Activated CD4-positive, alpha-beta T cell treated with anti-CD3 and anti-CD28 coated beads, Interleukin-2, amount 10 ng/mL, durations not matched to agents 24 days and 14 days (primary cell): ENCODE measurements around the gene GNAT1. TPM values are rescaled to one million over a fixed set of nuclear protein-coding genes. Genes with fewer than 3 reads are reported as not detected.
"Not testable (repeated sequence)": the region's sequence is repeated elsewhere in the genome, so short reads cannot be mapped to it uniquely, and the experiment has no call there.

Experiments used
- DNase-seq: peaks from one replicate; pipeline ENCODE4 v3.0.0; 2022
- H3K27ac Mint-ChIP-seq: one replicate; pipeline ENCODE4 v1.8.0; 2022; ENCODE audit warnings: mild to moderate bottlenecking, mixed read lengths
- H3K27me3 Mint-ChIP-seq: one replicate; pipeline ENCODE4 v1.8.0; 2022; ENCODE audit warnings: mixed read lengths
- H3K36me3 Mint-ChIP-seq: one replicate; pipeline ENCODE4 v1.8.0; 2022; ENCODE audit warnings: low read depth, mild to moderate bottlenecking, mixed read lengths
- H3K4me1 Mint-ChIP-seq: one replicate; pipeline ENCODE4 v1.8.0; 2021; ENCODE audit warnings: mixed read lengths
- H3K4me3 Mint-ChIP-seq: one replicate; pipeline ENCODE4 v1.8.0; 2022; ENCODE audit warnings: mild to moderate bottlenecking, moderate library complexity, mixed read lengths
- H3K9me3 Mint-ChIP-seq: one replicate; pipeline ENCODE4 v1.8.0; 2021; ENCODE audit warnings: mixed read lengths
- intact Hi-C: fragments of 100-400 bp; cut with micrococcal nuclease; formaldehyde crosslinking; loops from one replicate; pipeline ENCODE4 v1.15.1; 2023
- total RNA-seq: library from RNA; stranded (reverse); gene quantifications from 2 replicates; pipeline ENCODE4 v1.2.3, GENCODE V29; 2022

GNAT1 gene
- total RNA-seq, 1 donor from 2014 or later, result not detected

DNA sequence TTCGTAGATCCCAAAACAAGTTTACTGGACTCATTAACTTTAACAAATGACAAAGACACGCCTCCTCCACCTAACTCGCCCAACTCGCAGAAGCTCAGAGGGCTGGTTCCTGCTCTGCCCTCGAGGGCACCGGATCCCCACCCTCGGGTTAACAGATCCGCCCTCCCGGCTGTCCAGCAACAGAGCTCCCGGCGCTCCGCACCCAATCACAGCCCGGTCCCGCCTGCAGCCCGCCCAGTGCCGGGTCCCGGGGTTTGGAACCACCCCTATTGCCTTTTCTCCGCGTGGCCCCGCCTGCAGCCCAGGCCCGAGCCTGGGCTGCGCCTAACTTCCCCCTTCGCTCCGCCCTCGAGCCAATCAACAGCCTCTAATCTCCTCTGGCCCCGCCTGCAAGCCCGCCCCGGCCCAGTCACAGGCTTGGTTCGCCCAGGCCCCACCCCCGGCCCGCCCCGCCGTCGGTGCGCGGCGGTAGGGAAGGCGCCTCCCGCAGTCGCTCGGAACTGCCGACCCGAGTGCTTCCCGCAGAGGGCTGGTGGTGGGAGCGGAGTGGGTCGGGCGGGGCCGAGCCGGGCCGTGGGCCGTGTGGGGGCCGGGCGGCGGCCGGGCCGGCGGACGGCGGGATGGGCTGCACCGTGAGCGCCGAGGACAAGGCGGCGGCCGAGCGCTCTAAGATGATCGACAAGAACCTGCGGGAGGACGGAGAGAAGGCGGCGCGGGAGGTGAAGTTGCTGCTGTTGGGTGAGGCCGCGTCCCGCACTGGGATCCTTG lies 44.5 kb downstream of the GNAT1 start, which contains the start of gene GNAI2:
TSS of gene GNAI2 (plus strand) at position 489 of the 768 bp plus-strand sequence. CDS start at position 621, 132 bp downstream.
- no peaks in the 10 kb centered on the region for H3K9me3 Mint-ChIP-seq
- H3K36me3 Mint-ChIP-seq, result peaks cover 21% of the 10 kb centered on the region
- peak within 1 kb of the TSS; percentile 99 for H3K4me3 Mint-ChIP-seq
- H3K4me1 Mint-ChIP-seq, result peaks cover 31% of the 10 kb centered on the region
- intact Hi-C loops, result loop anchor here (1.0 to 5.0 kb wide), 7 partner anchors 9 to 1519 kb away; partner anchors contain the start of genes C3orf18, CISH, HEMK1 and IP6K1
- H3K27ac Mint-ChIP-seq, result peak within 1 kb of the TSS; percentile 94
- DNase-seq, result peak; percentile 100
- no peaks in the 10 kb centered on the region for H3K27me3 Mint-ChIP-seq

DNA sequence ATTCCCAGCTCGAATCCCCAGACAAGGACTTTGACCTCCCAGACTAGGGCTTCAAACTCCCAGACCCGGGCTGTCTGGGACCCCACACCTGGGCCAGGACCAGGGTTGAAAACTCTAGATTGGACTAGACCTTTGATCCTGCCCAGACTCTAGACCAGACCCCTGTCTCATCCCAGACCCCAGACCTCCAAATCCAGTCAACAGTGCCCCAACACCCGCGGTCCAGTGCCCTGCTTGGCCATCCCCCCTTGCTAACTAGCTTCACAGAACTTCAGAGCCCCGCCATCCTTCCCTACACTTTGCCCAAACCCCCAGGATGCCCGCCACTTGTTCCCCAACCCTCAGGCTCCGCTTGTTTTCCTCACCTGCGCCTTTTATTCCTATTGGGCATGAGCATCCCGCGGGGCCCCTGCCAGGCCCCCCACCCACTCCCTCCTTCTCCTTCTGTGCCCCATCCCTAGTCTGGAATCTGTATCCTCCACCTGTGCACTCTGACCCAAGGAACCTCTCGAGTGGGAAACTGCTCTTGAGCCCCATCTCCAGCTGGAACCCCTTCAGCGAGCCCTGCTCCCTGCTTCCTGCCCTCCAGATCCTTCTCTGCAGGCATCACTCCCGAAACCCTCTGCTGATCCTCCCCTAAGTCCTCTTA lies 45.2 kb downstream of the GNAT1 start:
- peak overlapping the region; percentile 99 for H3K4me3 Mint-ChIP-seq
- intact Hi-C loops, result loop anchor here (2.0 to 5.0 kb wide), 6 partner anchors 101 to 1519 kb away; partner anchors contain the start of genes C3orf18, CISH, HEMK1 and IP6K1
- DNase-seq, result no peak
- H3K4me1 Mint-ChIP-seq, result peaks cover 35% of the 10 kb centered on the region
- H3K27ac Mint-ChIP-seq, result peak overlapping the region; percentile 94
- H3K36me3 Mint-ChIP-seq, result peaks cover 24% of the 10 kb centered on the region
- no peaks in the 10 kb centered on the region for H3K27me3 Mint-ChIP-seq
- no peaks in the 10 kb centered on the region for H3K9me3 Mint-ChIP-seq

DNA sequence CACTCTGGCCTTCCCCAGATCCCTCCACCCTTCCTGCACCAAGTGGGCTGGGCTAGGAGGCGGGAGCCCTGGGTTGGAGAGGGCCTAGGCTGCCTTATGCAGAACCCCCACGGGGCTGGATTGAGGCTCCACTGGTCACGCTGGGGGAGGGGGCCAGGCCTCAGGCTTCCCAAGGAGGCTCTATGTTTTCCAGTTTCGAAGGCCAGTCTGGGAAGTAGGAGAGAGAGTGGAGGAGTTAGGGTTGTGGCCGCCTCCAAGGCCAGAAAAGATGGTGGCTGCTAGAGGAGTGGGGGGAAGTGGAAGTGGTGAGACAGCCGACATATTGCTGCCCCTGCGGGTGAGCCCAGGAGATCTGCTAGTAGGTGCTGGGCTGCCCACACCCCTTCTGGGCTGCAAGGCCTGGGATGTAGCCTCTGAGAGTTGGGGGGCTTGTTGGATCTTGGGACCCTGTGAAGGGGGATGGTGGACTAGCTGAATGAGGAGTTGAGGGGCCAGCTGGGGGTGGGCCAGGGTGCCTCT lies 45.8 kb downstream of the GNAT1 start:
- Mint-ChIP-seq H3K27ac (peak overlapping the region; percentile 94), H3K9me3 (no peaks in the 10 kb centered on the region), H3K27me3 (no peaks in the 10 kb centered on the region), H3K36me3 (peaks cover 24% of the 10 kb centered on the region), H3K4me3 (peak overlapping the region; percentile 99), H3K4me1 (peaks cover 40% of the 10 kb centered on the region)
- intact Hi-C loops, result loop anchor here (2.0 to 5.0 kb wide), 6 partner anchors 100 to 1520 kb away; partner anchors contain the start of genes C3orf18, CISH, HEMK1 and IP6K1
- peak; percentile 85 for DNase-seq

DNA sequence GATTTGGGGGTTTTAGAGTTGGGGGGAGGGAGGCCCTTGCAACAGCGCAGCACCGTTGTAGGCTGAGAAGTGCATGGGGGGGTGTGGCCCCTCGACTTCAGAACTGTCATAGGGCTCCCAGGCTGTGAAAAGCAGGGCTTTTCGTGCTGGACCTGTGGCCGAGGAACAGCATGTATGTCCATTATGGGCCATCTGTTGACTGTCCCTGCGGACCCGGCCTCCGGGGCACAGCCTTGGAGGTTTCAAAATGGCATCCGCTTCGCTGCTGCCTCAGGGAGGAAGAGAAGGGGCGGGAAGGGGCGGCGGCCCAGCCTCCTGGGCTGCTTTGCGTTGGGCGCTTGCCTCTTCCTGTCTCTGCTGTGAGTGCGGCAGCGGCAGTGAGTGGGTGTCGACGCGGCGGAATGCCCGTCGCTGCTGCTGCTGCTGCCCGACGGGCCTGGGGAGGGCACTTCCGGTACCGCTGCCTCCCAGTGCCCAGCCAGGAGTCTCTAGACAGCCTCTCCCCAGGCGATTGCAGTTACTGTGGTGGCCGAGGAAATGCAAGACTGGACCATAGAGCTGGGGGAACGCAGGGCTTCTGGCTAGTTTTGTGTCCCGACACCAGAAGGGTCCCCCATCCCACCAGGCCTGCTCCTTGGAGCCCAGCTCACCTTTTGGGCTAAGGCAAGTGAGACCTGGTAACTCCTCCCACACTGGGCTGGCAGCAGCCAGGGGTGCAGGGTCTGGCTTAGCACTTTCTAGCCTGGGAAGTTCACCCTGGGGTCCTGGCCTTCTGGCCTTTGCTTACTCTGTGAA lies 46.5 kb downstream of the GNAT1 start:
- H3K4me1 Mint-ChIP-seq, result peaks cover 46% of the 10 kb centered on the region
- peak overlapping the region; percentile 94 for H3K27ac Mint-ChIP-seq
- H3K36me3 Mint-ChIP-seq, result peaks cover 27% of the 10 kb centered on the region
- no peaks in the 10 kb centered on the region for H3K9me3 Mint-ChIP-seq
- peak; percentile 96 for DNase-seq
- H3K4me3 Mint-ChIP-seq, result peak overlapping the region; percentile 99
- intact Hi-C loops, result loop anchor here (1.0 to 5.0 kb wide), 8 partner anchors 8 to 1521 kb away; partner anchors contain the start of genes C3orf18, CISH, HEMK1 and HYAL3
- H3K27me3 Mint-ChIP-seq, result no peaks in the 10 kb centered on the region

DNA sequence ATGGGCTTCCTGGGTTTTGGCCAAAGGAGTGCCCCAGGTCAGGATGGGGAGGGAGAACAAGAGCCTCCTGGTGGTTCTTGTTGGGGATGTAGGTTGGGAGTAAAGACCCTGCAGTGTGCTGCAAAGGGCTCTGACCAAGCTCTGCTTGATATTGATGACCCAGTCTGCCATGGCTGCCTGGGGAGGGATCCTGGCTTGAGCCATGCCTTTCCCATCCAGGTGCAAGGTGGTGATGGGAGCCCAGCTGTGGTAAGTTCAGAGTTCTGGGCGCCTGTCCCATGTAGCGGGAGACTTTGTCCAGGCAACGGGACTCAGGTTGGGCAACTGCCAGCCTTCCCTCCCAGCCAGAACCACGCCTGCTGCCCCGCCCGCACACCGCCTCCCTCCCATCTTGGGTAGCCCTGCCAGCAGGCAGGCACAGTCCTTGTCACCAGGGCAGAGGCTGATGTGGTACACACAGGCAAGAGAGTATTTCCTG lies 47.2 kb downstream of the GNAT1 start:
- Mint-ChIP-seq H3K36me3 (peaks cover 28% of the 10 kb centered on the region), H3K4me1 (peaks cover 48% of the 10 kb centered on the region), H3K4me3 (peak overlapping the region; percentile 99), H3K27ac (peak overlapping the region; percentile 94), H3K27me3 (no peaks in the 10 kb centered on the region), H3K9me3 (no peaks in the 10 kb centered on the region)
- intact Hi-C loops, result loop anchor here (1.0 to 5.0 kb wide), 7 partner anchors 8 to 1521 kb away; partner anchors contain the start of genes C3orf18, CISH, HEMK1 and HYAL3
- DNase-seq, result no peak

DNA sequence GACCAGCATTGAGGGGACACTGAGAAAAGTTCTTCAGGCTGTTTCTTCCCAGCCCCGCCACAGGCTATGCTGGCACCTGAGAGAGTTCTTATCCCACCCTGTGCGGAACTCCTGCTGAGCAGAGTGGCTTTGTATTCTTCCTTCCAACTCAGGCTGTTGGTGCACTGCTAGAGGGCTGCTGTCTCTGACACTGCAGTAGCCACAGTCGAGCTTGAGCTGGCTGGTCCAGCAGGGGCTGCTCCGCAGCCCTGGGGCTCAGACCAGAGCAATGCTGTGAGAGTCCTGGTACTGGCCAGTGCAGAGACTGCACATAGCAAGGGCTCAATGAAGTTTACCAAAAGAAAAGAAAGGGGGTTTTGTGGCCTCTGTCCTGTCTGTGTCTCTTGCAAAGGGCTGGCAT lies 48.2 kb downstream of the GNAT1 start:
- H3K4me3 Mint-ChIP-seq, result peak overlapping the region; percentile 99
- peak overlapping the region; percentile 82 for H3K27ac Mint-ChIP-seq
- H3K4me1 Mint-ChIP-seq, result peaks cover 55% of the 10 kb centered on the region
- no peaks in the 10 kb centered on the region for H3K9me3 Mint-ChIP-seq
- intact Hi-C loops, result loop anchor here (5.0 kb wide), 5 partner anchors 98 to 1522 kb away; partner anchors contain the start of genes C3orf18, CISH, HEMK1 and IP6K1
- no peaks in the 10 kb centered on the region for H3K27me3 Mint-ChIP-seq
- DNase-seq, result no peak
- peaks cover 30% of the 10 kb centered on the region for H3K36me3 Mint-ChIP-seq

DNA sequence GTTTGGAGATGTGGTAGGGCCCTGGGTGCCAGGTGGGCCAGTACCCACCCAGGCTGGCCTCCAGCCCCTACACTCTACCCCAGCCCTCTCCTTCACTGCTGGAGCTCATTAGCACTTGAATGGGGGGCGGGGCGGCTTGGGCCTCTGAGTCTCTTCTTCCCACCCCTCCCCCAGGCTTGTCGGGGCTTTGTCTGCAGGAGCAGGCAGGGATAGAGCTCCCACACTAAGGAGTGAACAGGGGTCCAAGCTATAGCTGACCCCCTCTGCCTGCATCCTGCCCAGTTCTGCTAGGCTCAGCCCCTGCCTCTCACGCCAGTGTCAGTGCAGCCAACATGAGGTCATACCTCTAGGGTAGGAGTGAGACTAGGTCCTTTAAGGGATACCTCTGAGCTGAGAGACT lies 49.8 kb downstream of the GNAT1 start:
- no peak for DNase-seq
- intact Hi-C loops, result no loop called here
- Mint-ChIP-seq H3K27me3 (no peaks in the 10 kb centered on the region), H3K4me1 (peaks cover 60% of the 10 kb centered on the region), H3K9me3 (no peaks in the 10 kb centered on the region), H3K36me3 (peaks cover 30% of the 10 kb centered on the region), H3K27ac (peak overlapping the region; percentile 95), H3K4me3 (peak overlapping the region; percentile 78)

DNA sequence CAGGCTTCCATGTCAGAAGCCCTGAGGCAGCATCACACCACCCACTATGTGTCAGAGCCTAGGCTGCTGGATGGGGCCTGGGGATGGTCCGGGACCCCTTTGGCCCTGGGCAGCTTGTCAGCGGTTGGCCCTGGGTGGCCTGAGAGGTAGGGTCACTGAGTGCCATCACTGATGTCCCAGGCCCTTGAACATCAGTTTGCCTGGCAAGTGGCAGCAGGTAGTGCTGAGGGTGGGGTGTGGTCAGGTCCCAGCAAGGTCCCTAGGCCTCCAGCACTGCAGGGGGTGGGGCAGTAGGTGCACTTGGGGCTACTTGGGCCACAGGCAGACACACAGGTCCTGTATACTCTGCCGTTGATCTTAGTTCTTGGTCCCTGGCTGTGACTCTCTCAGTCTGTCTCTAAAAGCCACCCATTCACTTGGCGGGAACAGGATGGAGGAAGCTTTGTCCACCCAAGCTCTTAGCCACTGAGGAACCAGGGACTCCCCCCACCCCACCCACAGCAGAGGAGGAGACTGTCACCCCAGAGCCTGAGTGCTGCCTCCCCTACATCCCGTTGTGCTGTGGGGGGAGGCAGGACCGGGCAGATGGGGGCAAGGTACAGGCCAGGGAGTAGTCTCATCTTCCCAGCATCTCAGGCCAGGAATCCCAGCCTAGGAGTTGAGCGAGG lies 50.4 kb downstream of the GNAT1 start:
- H3K4me3 Mint-ChIP-seq, result peak overlapping the region; percentile 78
- peaks cover 29% of the 10 kb centered on the region for H3K36me3 Mint-ChIP-seq
- peak overlapping the region; percentile 95 for H3K27ac Mint-ChIP-seq
- no peaks in the 10 kb centered on the region for H3K27me3 Mint-ChIP-seq
- no peaks in the 10 kb centered on the region for H3K9me3 Mint-ChIP-seq
- no peak for DNase-seq
- peaks cover 66% of the 10 kb centered on the region for H3K4me1 Mint-ChIP-seq
- intact Hi-C loops, result loop anchor here (1.0 kb wide), 1 partner anchor 29 kb away; no protein-coding TSS in a partner anchor

DNA sequence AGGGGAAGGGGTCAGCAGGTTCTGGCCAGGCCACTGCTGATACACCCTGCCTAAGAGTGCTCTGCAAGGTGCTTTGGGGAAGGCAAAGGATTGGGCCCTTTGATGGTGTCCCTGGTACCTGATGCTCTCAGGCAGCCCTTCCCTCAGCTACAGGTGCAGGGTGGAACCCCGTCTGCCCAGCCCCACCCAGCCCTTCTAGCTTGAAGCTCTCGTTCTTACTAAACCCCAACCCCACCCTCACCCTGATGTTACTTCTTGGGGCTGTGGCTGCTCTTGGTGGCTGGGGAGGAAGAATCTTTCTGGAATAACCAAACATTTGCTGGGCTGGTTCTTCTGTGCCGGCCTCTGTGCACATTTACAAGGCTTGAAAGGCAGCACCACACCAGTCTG lies 51.0 kb downstream of the GNAT1 start:
- no peak for DNase-seq
- Mint-ChIP-seq H3K4me1 (peaks cover 71% of the 10 kb centered on the region), H3K27ac (peak overlapping the region; percentile 95), H3K36me3 (peaks cover 24% of the 10 kb centered on the region), H3K27me3 (no peaks in the 10 kb centered on the region), H3K9me3 (no peaks in the 10 kb centered on the region), H3K4me3 (peak overlapping the region; percentile 78)
- intact Hi-C loops, result loop anchor here (1.0 kb wide), 1 partner anchor 29 kb away; no protein-coding TSS in a partner anchor

DNA sequence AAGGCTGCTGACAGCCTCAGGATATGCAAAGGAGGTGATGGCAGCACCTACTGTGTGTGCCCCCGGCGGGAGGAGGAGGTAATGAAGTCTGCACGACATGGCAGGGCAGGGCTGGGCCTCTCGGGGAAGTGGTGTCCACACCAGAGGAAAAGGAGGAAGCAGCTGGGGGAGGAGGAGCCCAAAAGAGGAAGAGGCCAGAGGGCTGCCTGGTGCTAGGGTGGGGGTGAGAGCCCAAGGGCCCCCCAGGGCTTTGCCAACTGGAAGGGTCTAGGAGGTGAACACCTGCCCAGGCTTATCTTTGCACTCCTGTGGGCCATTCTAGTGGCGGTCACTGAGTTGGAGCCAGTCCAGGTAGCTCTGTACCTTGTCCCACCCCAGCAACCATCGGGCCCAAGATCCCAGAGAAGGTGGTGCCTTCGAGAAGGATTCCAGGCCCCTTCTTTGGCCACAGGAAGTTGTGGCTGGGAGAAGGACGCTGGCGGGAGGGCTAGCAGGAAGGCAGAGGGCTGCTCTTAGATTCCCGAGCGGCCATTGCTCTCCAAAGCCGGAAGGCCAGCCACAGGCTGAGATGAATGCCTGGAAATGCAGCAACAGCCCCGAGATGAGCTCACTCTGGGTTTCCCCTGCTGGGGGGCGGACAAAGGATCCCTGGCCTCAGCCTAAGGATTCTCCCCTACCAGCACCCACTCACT lies 51.6 kb downstream of the GNAT1 start:
- peak overlapping the region; percentile 95 for H3K27ac Mint-ChIP-seq
- intact Hi-C loops, result loop anchor here (1.0 kb wide), 1 partner anchor 28 kb away; no protein-coding TSS in a partner anchor
- H3K27me3 Mint-ChIP-seq, result no peaks in the 10 kb centered on the region
- H3K4me3 Mint-ChIP-seq, result peak overlapping the region; percentile 78
- peak; percentile 75 for DNase-seq
- no peaks in the 10 kb centered on the region for H3K9me3 Mint-ChIP-seq
- H3K4me1 Mint-ChIP-seq, result peaks cover 72% of the 10 kb centered on the region
- H3K36me3 Mint-ChIP-seq, result peaks cover 23% of the 10 kb centered on the region

DNA sequence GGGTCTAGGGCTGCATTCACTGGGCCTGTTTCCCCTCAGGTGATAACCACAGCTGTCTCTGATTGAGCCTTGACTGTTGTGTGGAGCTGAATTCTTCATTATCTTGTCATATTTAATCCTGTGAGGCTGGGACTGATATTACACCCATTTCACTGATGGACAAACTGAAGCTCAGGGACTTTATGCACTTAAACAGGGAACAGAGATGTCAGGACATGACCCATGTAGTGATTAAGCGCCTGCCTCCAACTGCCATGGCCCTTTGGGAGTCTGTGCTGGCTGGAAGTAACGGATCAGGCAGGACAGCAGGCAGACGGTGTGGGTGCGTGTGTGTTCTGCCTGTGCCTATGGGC lies 52.1 kb downstream of the GNAT1 start:
- Mint-ChIP-seq H3K36me3 (peaks cover 24% of the 10 kb centered on the region), H3K4me1 (peaks cover 71% of the 10 kb centered on the region), H3K27ac (peak overlapping the region; percentile 95), H3K27me3 (no peaks in the 10 kb centered on the region), H3K4me3 (peak overlapping the region; percentile 78), H3K9me3 (no peaks in the 10 kb centered on the region)
- no peak for DNase-seq
- intact Hi-C loops, result no loop called here

DNA sequence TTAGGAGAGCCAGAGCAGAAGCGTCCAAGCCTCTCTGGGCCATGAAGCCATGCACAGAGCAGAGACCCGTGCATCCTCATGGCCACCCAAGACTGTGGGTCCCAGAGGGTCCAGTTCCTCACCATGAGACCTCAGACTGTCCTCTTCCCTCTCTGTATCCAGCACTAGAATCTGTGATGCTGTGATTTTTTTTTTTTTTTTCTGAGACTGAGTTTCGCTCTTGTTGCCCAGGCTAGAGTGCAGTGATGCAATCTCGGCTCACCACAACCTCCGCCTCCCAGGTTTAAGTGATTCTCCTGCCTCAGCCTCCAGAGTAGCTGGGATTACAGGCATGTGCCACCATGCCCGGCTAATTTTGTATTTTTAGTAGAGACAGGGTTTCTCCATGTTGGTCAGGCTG lies 53.4 kb downstream of the GNAT1 start:
- H3K27me3 Mint-ChIP-seq, DNase-seq, intact Hi-C loops, H3K9me3 Mint-ChIP-seq: not testable (repeated sequence)
- peaks cover 15% of the 10 kb centered on the region for H3K36me3 Mint-ChIP-seq
- H3K4me1 Mint-ChIP-seq, result peaks cover 58% of the 10 kb centered on the region
- peak overlapping the region; percentile 86 for H3K4me3 Mint-ChIP-seq
- peak overlapping the region; percentile 92 for H3K27ac Mint-ChIP-seq
